Fibroblast of villous mesenchyme (primary cell): Measurements from ENCODE around the gene SOX10. TPM values are rescaled to one million over a fixed set of nuclear protein-coding genes. Genes with fewer than 3 reads are reported as not detected.
"Not testable (repeated sequence)": the region's sequence is repeated elsewhere in the genome, so short reads cannot be mapped to it uniquely, and the experiment has no call there.

Experiments used
- DNase-seq: peaks from one replicate; pipeline ENCODE4 v3.0.0-alpha.2; 2010; ENCODE audit warnings: low read depth
- H3K4me3 ChIP-seq: 2 replicates; pipeline ENCODE4 v1.5.1; 2011; ENCODE audit warnings: low read depth, mild to moderate bottlenecking, low read length
- CTCF ChIP-seq: IDR thresholded peaks from 2 replicates; pipeline ENCODE4 v1.5.1; 2012; ENCODE audit warnings: low read depth, mild to moderate bottlenecking, low read length; ENCODE audit not compliant: insufficient read depth
- total RNA-seq: library from RNA; depleted of rRNA; stranded (reverse); fragments of >200 nt; gene quantifications from 2 replicates; pipeline ENCODE4 v1.2.3, GENCODE V29; 2012

SOX10 gene
- total RNA-seq, 1 donor, result not detected

- no peak for DNase-seq
- H3K4me3 ChIP-seq, result no peak overlapping the region
- no peak for TF ChIP-seq CTCF
Observed at GRCh38 chr22:37979782-37980181, 4.6 kb downstream of the SOX10 start.

- H3K4me3 ChIP-seq, result no peak overlapping the region
- TF ChIP-seq CTCF, result no peak
- no peak for DNase-seq
Observed at GRCh38 chr22:37976547-37976946, 7.8 kb downstream of the SOX10 start.

- H3K4me3 ChIP-seq, DNase-seq: not testable (repeated sequence)
Observed at GRCh38 chr22:37976022-37976421, 8.3 kb downstream of the SOX10 start.

- TF ChIP-seq CTCF, result no peak
- DNase-seq, result no peak
- no peak overlapping the region for H3K4me3 ChIP-seq
Observed at GRCh38 chr22:37975153-37975552, 9.2 kb downstream of the SOX10 start.

GRCh38 chr22:37973271-37974170 is 10.8 kb downstream of the SOX10 start:
- no peak overlapping the region for H3K4me3 ChIP-seq
- no peak for TF ChIP-seq CTCF
- DNase-seq, result no peak

- no peak for TF ChIP-seq CTCF
- DNase-seq, result no peak
- H3K4me3 ChIP-seq, result no peak overlapping the region
Observed at GRCh38 chr22:37972527-37972926, 11.8 kb downstream of the SOX10 start.

- no peak overlapping the region for H3K4me3 ChIP-seq
- TF ChIP-seq CTCF, result no peak
- no peak for DNase-seq
Observed at GRCh38 chr22:37971475-37972434, 12.6 kb downstream of the SOX10 start.
